ENCODE data around the gene SIMC1. TPM values are rescaled to one million over a fixed set of nuclear protein-coding genes. Genes with fewer than 3 reads are reported as not detected.
A peak's percentile ranks its signal among the peaks of the same experiment; 100 is the strongest.
"Not testable (repeated sequence)": the region's sequence is repeated elsewhere in the genome, so short reads cannot be mapped to it uniquely, and the experiment has no call there.

The SIMC1 gene
- 2.7 TPM for polyA plus RNA-seq (2012; ENCODE audit: insufficient read depth, insufficient read length, low read depth)

DNA sequence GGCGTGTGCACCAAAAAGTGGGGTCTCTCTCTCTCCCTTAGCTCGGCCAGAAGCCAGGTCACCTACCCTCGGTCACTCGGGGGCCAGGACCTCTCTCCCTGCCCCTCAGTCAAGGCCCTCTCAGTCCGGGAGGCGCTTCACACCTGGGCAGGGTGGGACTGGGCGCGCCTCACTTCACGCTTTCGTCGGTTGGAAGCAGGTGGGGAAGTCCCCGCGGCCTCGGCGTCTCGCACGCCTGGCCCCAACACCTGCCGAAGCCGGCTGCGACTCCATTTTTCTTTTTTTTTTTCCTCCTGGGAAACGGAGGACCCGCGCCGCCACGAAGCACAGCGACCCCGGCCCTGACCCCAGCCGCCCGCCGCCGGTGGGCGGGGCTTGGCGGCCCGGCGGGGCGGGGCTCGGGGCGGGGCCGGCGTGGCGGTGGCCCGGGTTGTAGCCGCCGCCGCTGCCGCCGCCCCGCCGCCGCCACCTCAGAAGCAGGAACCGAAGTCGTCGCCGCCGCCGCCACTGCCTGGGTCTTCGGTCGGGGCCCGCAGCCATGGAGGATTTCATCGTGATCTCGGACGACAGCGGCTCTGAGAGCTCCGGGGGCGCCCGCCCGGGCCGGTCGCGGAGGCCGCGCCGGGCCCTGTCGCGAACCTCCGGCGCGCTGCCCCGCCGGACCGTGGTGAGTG lies at the start of gene SIMC1:
TSS of gene SIMC1 (plus strand) at position 454 of the 674 bp plus-strand sequence. CDS start at position 539, 85 bp downstream.
- DNase-seq = peak; percentile 48
- H3K9me3 ChIP-seq = not testable (repeated sequence)

DNA sequence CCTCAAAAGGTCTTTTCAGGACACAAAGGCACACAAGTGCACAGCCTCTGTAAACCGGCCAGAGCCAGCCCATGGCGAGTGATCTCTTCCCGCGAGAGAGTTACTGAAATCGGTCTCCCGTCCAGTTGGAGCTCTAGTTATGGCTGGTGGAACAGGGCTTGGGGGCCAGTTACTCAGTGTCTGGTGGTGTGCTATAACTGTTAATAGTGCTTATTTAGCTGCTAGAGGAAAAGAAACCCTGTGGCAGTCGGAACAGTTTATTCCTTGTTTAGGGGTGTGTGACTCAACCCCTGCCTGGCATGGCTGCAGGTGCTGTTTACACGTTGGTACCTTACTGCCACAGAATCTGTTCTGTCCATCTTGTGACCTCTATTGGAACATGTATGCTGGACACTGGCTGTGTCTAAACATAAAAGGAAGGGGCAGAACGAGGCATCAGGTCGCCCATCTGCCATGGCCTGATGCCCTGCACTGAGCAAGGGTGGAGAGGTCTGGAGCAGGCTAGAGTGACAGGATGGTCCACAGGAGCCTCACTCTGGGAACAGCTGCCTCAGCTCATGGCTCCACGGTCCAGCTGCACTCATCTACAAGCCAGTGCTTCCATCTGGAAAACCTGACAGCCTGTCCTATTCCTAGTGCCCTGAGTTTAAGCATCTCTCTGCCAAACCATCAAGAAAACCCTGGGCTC lies 49.6 kb upstream of the SIMC1 start:
- Histone ChIP-seq H3K4me3 (ENCODE audit: low read depth, low read length) (no peak overlapping the region), H3K36me3 (no peaks in the 10 kb centered on the region), H3K4me1 (no peaks in the 10 kb centered on the region), H3K27me3 (peaks cover 5% of the 10 kb centered on the region), H3K9me3 (no peaks in the 10 kb centered on the region; the same call in 1 of the 2 replicates)
- DNase-seq = no peak
- TF ChIP-seq, protein P1, sequence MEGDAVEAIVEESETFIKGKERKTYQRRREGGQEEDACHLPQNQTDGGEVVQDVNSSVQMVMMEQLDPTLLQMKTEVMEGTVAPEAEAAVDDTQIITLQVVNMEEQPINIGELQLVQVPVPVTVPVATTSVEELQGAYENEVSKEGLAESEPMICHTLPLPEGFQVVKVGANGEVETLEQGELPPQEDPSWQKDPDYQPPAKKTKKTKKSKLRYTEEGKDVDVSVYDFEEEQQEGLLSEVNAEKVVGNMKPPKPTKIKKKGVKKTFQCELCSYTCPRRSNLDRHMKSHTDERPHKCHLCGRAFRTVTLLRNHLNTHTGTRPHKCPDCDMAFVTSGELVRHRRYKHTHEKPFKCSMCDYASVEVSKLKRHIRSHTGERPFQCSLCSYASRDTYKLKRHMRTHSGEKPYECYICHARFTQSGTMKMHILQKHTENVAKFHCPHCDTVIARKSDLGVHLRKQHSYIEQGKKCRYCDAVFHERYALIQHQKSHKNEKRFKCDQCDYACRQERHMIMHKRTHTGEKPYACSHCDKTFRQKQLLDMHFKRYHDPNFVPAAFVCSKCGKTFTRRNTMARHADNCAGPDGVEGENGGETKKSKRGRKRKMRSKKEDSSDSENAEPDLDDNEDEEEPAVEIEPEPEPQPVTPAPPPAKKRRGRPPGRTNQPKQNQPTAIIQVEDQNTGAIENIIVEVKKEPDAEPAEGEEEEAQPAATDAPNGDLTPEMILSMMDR (IDR thresholded peaks at IDR 0.05; ENCODE audit: low read depth, low read length) = no peak

More for the DNA sequence above, at the start of gene SIMC1:
- not testable (repeated sequence) for H3K4me3 ChIP-seq (ENCODE audit: low read depth, low read length); H3K27me3 ChIP-seq; H3K4me1 ChIP-seq; H3K36me3 ChIP-seq

DNA sequence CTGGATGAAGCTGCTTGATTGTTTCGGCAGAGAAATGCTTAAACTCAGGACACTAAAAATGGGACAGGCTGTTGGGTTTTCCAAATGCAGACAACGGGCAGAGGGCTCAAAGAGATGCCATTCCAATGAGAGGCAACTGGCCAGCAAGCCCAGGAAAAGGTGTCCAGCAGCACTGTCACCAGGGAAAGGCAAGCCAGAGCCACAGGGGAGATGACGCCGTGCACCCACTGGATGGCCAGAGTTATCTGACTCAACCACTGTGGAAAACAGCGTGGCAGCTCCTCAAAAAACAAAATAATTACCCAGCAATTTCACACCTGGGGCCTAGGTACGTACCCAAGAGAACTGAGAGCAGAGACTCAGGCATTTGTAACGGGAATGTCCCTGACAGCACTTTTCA lies 48.4 kb upstream of the SIMC1 start:
- no peak overlapping the region for H3K4me3 ChIP-seq (ENCODE audit: low read depth, low read length)

DNA sequence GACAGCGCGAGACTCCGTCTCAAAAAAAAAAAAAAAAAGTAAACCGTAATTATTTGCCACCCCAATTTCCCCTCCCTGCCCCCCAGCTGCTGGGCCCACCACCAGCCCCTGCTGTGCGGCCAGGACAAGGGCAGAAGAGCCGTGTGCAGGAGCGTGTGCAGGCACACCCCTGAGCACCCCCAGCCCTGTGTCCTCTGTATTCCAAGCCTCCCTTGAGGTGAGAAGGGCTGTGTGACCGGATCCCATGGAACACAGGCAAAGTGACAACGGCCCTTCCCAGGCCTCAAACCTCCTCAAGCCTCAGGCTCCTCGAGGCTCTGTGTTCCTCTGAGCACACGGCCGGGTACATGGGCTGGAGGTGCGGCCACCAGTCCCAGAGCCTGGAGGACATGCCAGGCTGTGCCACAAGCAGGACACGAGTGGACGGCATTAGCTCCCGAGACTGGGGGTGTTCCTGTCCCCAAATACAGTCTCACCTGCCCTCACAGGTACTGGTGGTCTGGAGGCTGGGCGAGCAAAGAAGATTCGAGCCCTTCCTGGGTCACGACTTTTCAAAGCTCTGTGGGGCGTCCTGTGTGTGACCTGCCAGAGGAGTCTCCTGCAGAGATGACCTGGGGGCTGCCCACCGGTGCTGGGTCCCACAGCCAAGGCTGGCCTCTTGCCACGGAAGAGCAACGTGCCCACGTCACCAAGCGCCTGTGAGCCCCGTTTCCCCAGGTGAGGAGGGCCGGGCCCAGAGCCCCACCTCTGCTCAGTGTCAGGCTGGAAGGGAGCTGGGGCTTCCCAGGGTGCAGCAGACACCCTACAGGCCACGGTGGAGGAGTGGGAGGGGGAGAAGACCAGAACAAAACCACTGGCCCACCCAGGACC lies 47.1 kb upstream of the SIMC1 start:
- H3K36me3 ChIP-seq = no peaks in the 10 kb centered on the region
- TF ChIP-seq, protein P1 (IDR thresholded peaks at IDR 0.05; ENCODE audit: low read depth, low read length) = no peak
- H3K4me1 ChIP-seq = no peaks in the 10 kb centered on the region
- H3K4me3 ChIP-seq (ENCODE audit: low read depth, low read length) = no peak overlapping the region
- no peak for DNase-seq
- H3K9me3 ChIP-seq = no peaks in the 10 kb centered on the region; the same call in 1 of the 2 replicates
- no peaks in the 10 kb centered on the region; the same call in 1 of the 2 replicates for H3K27me3 ChIP-seq

More for the DNA sequence above, 48.4 kb upstream of the SIMC1 start:
- no peaks in the 10 kb centered on the region for H3K36me3 ChIP-seq
- H3K27me3 ChIP-seq = no peaks in the 10 kb centered on the region; the same call in 1 of the 2 replicates
- no peak for DNase-seq
- no peaks in the 10 kb centered on the region; the same call in 1 of the 2 replicates for H3K9me3 ChIP-seq
- TF ChIP-seq, protein P1 (IDR thresholded peaks at IDR 0.05; ENCODE audit: low read depth, low read length) = no peak
- no peaks in the 10 kb centered on the region for H3K4me1 ChIP-seq

DNA sequence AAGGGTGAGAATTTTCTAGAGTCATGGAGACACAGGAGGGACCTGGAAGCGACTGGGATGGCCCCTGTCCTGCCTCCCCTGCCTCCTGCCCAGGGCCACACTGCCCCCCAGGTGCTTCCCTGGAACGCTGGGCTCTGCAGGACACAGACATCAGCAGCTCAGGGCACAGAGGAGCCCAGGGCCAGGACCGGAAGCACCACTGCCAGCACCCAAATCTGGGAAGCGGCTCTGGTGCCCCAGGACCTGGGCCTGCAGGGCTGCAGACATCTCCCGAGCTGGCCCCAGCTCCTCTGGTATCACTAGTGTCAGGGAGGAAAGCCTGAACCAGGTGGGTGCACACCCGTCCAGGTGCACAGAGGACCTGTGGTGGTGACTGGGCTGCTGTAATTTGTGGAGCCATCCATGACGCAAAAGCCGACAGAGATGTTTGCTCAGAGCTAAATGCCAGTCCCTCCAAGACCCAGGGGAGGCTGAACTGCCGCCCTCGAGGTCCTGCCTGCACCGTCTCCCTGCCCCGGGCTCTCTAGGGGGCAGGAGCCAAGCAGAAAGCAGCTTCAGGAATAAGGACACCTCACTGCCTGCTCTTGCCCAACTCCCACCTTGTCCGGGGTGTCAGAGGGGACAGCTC lies 46.0 kb upstream of the SIMC1 start:
- H3K4me3 ChIP-seq (ENCODE audit: low read depth, low read length) = no peak overlapping the region
- H3K4me1 ChIP-seq = no peaks in the 10 kb centered on the region
- H3K9me3 ChIP-seq = no peaks in the 10 kb centered on the region; the same call in 1 of the 2 replicates
- TF ChIP-seq, protein P1 (IDR thresholded peaks at IDR 0.05; ENCODE audit: low read depth, low read length) = no peak
- no peak for DNase-seq
- no peaks in the 10 kb centered on the region for H3K36me3 ChIP-seq
- no peaks in the 10 kb centered on the region; the same call in 1 of the 2 replicates for H3K27me3 ChIP-seq

DNA sequence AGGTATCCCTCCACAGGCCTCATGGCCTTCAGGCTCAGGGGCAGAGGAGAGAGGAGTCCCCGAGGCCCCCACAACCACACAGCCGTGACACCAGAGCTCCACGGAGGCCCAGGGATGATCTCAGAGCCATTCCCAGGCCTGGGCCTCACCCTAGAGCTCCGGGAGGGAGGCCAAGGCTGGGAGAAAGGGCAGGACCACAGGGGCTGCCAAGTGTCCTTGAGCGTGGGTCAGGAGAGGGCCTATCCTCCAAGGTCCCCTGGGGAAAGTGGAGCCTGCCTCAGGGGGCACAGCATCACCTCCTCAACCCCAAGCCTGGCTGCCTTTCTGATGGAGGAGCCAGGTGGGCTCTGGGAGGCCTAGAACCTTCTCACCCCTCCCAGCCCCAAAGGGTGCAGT lies 45.5 kb upstream of the SIMC1 start:
- not testable (repeated sequence) for H3K4me1 ChIP-seq; H3K4me3 ChIP-seq (ENCODE audit: low read depth, low read length)

DNA sequence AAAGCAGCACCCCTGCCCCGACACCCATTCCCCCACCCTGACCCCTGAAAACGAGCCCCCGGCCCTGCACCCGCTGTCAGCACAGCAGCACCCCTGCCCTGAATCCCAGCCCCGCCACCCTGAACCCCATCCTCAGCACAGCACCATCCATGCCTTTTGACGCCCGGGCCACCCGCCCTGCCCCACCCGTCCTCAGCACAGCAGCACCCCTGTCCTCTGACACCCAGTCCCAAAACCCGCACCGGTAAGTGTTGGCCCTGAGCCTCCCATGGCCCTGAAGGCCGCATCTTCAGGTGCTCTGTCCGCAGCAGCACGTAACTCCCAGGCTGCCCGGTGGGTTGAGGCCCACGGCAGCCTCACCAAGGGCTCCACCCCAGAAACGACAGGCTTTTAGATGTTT lies 44.6 kb upstream of the SIMC1 start:
- DNase-seq; H3K9me3 ChIP-seq; H3K4me1 ChIP-seq; H3K36me3 ChIP-seq; H3K27me3 ChIP-seq; H3K4me3 ChIP-seq (ENCODE audit: low read depth, low read length): not testable (repeated sequence)

More for the DNA sequence above, 45.5 kb upstream of the SIMC1 start:
- H3K36me3 ChIP-seq, DNase-seq, H3K27me3 ChIP-seq, H3K9me3 ChIP-seq: not testable (repeated sequence)

DNA sequence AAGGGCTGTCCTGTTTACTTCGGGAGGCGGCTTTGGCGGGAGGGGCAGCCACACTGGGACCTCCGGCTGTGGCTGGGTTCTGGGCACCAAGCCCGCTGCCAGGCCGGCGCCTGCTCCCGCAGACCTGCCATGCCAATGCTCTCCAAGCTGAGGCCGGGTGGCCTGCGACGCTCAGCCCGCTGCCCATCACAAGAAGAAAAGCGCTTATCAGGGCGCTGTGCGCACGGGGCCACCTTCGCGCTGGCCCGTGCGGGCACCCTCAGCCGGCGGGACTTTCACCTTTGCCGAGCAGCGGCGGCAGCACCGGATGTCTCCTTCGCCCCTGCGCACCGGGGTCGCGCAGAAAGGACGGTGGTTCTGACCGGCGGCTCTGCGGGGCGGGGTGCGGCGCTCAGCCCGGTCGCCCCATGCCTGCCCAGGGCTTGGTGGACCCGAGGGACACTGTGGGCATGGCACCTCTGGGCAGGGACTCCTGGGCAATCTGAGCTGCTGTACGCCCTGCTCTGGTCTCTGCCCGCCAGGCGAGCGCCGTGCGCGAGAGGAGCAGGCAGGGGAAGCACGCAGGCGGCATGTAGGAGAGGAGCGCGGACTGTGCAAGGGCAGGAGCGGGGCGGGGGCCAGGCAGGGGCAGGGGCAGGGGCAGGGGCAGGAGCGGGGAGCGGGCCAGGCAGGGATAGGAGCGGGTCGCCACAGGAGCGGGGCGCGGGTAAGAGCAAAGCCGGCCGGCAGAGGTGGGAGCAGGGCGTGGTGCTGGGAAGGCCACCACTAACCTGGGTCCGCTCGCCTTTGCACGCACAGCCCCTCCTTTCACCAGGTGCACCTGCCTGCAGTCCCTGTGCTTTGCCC lies 43.8 kb upstream of the SIMC1 start:
- DNase-seq; H3K27me3 ChIP-seq; H3K36me3 ChIP-seq; H3K4me3 ChIP-seq (ENCODE audit: low read depth, low read length); H3K4me1 ChIP-seq; H3K9me3 ChIP-seq: not testable (repeated sequence)

DNA sequence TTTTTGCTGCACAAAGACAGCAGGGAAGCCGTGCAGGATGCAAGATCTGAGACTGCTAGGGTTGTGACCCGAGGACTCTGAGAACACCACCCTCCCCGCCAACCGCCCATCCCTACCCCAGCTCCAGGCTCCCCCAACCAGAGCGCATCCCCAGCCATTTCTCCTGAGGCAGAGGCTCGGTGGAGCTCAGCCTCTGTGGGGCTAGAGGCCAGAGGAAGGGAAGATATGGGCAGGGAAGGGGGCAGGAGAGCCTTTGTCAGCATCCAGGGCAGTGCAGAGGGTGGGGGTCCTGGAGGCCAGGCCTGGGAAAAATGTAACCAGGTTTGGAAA lies 43.2 kb upstream of the SIMC1 start:
- H3K4me1 ChIP-seq; DNase-seq; H3K27me3 ChIP-seq; H3K36me3 ChIP-seq; H3K9me3 ChIP-seq; H3K4me3 ChIP-seq (ENCODE audit: low read depth, low read length): not testable (repeated sequence)
